Osteocyte (in vitro differentiated cells): ENCODE results near the gene SIDT1. TPM values are rescaled to one million over a fixed set of nuclear protein-coding genes. Genes with fewer than 3 reads are reported as not detected.
"Not testable (repeated sequence)": the region's sequence is repeated elsewhere in the genome, so short reads cannot be mapped to it uniquely, and the experiment has no call there.

Experiments
- DNase-seq: peaks from one replicate; pipeline ENCODE4 v3.0.0; 2021; ENCODE audit warnings: mixed read lengths; ENCODE audit not compliant: unreplicated experiment; ENCODE audit errors: extremely low spot score
- H3K27ac Mint-ChIP-seq: one replicate; pipeline ENCODE4 v1.8.0; 2021; ENCODE audit warnings: mild to moderate bottlenecking, mixed read lengths; ENCODE audit not compliant: unreplicated experiment
- H3K27me3 Mint-ChIP-seq: one replicate; pipeline ENCODE4 v1.8.0; 2021; ENCODE audit warnings: mixed read lengths; ENCODE audit not compliant: unreplicated experiment
- H3K36me3 Mint-ChIP-seq: one replicate; pipeline ENCODE4 v1.8.0; 2021; ENCODE audit warnings: mixed read lengths; ENCODE audit not compliant: unreplicated experiment
- H3K4me1 Mint-ChIP-seq: one replicate; pipeline ENCODE4 v1.8.0; 2021; ENCODE audit warnings: mixed read lengths; ENCODE audit not compliant: unreplicated experiment
- H3K4me3 Mint-ChIP-seq: one replicate; pipeline ENCODE4 v1.8.0; 2021; ENCODE audit warnings: mild to moderate bottlenecking, moderate library complexity, mixed read lengths; ENCODE audit not compliant: unreplicated experiment
- H3K9me3 Mint-ChIP-seq: one replicate; pipeline ENCODE4 v1.8.0; 2021; ENCODE audit warnings: mixed read lengths; ENCODE audit not compliant: unreplicated experiment
- CTCF ChIP-seq: fragments of 200-600 bp; sonication (generic); IDR thresholded peaks from 2 replicates; pipeline ENCODE4 v1.5.0; 2021; ENCODE audit warnings: antibody characterized with exemption, mild to moderate bottlenecking, moderate library complexity
- total RNA-seq: library from RNA; stranded (reverse); gene quantifications from 2 replicates; pipeline ENCODE4 v1.2.1, GENCODE V29; 2021

SIDT1 gene
- total RNA-seq, 1 donor from 2014 or later, result not detected

DNA sequence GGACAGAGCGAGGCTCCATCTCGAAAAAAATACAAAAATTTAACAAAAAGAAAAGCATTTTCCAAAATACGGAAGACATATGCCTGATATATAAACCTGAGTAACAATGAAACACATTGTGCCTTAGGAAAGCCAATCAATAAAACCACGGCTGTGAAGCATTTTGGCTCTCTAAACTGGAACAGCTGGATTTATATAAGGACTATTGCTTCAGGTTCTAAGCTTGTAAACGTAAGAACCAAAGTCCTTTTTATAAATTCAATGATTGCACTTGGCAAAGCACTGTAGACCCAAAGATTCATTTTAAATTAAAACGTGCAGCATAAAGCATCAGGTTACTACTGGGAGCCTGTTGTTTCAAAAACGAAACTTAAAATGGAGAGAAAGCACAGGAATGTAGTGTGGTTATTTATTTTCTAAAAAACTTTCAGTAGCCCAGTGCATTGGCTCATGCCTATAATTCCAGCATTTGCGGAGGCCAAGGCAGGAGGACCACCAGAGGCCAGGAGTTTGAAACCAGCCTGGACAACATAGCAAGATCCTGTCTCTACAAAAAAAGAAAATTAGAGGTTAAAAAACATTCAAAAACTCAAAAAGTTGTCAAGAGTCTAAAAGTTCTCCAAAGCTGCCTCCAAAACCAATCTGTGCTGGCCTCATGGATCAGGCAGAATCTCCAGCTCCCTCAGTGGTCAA is 102.6 kb downstream of the SIDT1 start:
- Mint-ChIP-seq H3K4me1 (no peaks in the 10 kb centered on the region), H3K27me3 (peaks cover 12% of the 10 kb centered on the region), H3K4me3 (no peak overlapping the region), H3K36me3 (no peaks in the 10 kb centered on the region), H3K27ac (no peak overlapping the region), H3K9me3 (no peaks in the 10 kb centered on the region)
- no peak for DNase-seq
- no peak for TF ChIP-seq CTCF

DNA sequence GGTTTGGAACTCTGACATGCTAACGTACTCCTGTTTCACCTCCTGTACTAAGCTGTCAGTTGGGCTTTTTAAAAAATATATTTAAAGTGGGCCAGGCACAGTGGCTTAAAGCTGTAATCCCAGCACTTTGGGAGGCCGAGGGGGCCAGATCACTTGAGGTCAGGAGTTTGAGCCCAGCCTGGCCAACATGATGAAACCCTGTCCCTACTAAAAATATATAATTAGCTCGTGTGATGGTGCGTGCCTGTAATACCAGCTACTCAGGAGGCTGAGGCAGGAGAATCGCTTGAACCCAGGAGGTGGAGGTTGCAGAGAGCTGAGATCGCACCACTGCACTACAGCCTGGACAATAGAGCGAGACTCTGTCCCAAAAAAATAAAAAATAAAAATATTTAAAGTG is 103.7 kb downstream of the SIDT1 start:
- H3K4me3 Mint-ChIP-seq, result not testable (repeated sequence)

DNA sequence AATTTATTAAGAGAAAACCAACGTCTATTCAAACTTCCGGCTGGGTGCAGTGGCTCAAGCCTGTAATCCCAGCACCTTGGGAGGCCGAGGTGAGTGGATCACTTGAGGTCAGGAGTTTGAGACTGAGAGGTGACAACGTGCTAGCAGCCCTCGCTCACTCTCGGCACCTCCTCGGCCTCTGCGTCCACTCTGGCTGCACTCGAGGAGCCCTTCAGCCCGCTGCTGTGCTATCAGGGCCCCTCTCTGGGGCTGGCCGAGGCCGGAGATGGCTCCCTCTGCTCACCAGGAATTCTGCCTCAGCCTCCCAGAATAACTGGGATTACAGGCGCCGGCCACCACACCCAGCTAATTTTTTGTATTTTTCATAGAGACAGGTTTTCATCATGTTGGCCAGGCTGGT is 105.4 kb downstream of the SIDT1 start:
- TF ChIP-seq CTCF, result no peak
- Mint-ChIP-seq H3K27me3 (peaks cover 6% of the 10 kb centered on the region), H3K4me1 (no peaks in the 10 kb centered on the region), H3K27ac (no peak overlapping the region), H3K36me3 (no peaks in the 10 kb centered on the region), H3K9me3 (no peaks in the 10 kb centered on the region), H3K4me3 (no peak overlapping the region)
- no peak for DNase-seq

More for the DNA sequence above, 103.7 kb downstream of the SIDT1 start:
- not testable (repeated sequence) for H3K9me3 Mint-ChIP-seq, H3K36me3 Mint-ChIP-seq, DNase-seq, H3K4me1 Mint-ChIP-seq, H3K27me3 Mint-ChIP-seq, H3K27ac Mint-ChIP-seq

DNA sequence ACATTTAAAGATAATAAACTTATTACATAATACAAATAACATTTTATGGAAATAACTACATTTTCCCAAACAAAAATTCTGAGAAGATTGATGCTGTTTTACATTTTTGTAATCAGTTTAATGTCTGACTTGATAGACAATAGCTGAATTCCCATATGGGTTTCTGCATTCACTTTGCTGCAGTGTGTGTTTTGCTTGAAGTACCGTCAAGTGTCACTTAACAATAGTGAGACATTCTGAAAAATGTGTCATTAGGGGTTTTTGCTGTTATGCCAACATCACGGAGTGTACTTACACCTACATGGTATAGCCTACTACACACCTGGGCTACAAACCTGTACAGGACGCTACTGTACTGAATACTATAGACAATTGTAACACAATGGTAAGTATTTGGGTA is 106.6 kb downstream of the SIDT1 start:
- Mint-ChIP-seq H3K9me3 (peaks cover 4% of the 10 kb centered on the region), H3K4me1 (no peaks in the 10 kb centered on the region), H3K4me3 (no peak overlapping the region), H3K27ac (no peak overlapping the region), H3K36me3 (no peaks in the 10 kb centered on the region), H3K27me3 (no peaks in the 10 kb centered on the region)
- TF ChIP-seq CTCF, result no peak
- DNase-seq, result no peak

DNA sequence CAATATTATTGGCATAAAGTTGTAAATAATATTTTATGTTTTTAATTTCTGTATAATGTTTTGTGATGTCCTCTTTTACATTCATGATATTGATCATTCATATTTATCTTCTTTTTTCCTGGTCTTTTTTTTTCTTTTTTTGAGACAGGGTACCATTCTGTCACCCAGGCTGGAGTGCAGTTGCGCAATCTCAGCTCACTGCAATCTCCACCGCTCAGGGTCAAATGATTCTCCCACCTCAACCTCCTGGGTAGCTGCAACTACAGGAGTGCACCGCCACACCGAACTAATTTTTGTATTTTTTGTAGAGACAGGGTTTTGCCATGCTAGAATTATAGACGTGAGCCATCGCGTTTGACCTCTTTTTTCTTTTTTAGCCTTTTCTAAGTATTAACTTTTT is 111.2 kb downstream of the SIDT1 start:
- peaks cover 6% of the 10 kb centered on the region for H3K36me3 Mint-ChIP-seq
- no peaks in the 10 kb centered on the region for H3K4me1 Mint-ChIP-seq
- no peaks in the 10 kb centered on the region for H3K27me3 Mint-ChIP-seq
- peaks cover 37% of the 10 kb centered on the region for H3K9me3 Mint-ChIP-seq
- no peak for TF ChIP-seq CTCF
- H3K4me3 Mint-ChIP-seq, result no peak overlapping the region
- no peak for DNase-seq
- H3K27ac Mint-ChIP-seq, result no peak overlapping the region
